HG02678 (cell line): ENCODE results near the gene CYP4F22.
"Not testable (repeated sequence)": the region's sequence is repeated elsewhere in the genome, so short reads cannot be mapped to it uniquely, and the experiment has no call there.

ENCODE experiments used
- ATAC-seq: cut with Tn5 transposase; IDR thresholded peaks from one replicate; pipeline ENCODE4 v1.9.1; 2021; ENCODE audit warnings: mild to moderate bottlenecking, moderate library complexity; ENCODE audit not compliant: unreplicated experiment

Gene CYP4F22

GRCh38 chr19:15488489-15489226 is 19.7 kb upstream of the CYP4F22 start:
- no peak for ATAC-seq

DNA sequence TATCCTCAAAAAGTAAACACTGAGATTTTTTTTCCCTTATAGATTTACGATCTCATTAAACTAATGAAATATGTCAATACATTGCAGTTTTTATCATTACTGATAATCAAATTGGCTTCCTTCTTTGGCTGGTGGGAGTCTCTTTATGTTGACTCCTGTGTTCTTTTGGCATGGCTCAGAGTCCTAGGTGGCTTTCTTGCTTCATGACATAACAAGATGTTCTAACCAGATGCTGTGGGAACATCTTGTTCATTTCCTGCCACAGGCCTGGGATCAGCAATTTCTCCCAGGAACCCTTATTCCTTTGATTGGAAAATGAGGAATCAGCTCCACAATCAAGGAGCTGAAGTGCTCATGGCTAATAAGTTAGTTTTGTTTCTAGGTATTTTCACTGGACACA is 13.2 kb upstream of the CYP4F22 start:
- no peak for ATAC-seq

GRCh38 chr19:15498156-15498858 is 10.0 kb upstream of the CYP4F22 start:
- no peak for ATAC-seq

- no peak for ATAC-seq
Observed at GRCh38 chr19:15498910-15499309, 9.4 kb upstream of the CYP4F22 start.

- no peak for ATAC-seq
Observed at GRCh38 chr19:15501596-15501995, 6.7 kb upstream of the CYP4F22 start.

DNA sequence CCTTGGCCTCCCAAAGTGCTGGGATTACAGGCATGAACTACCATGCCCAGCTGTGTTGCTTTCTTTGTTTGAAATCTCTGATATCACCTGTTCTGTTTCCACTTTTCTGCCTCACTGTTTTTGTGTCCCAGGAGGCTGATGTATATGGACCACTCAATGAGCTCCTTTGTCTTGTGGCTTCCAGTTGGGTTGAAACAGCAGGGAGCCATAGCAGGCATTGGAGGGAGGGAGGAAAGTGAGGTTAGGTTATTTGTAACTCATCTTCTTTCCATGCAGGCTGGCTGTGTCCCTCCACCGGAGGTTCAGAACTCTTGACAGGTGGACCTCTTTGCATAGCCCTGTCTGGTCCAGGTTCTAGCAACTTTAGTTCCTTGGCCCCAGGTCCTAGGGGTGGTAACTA is 6.1 kb upstream of the CYP4F22 start:
- no peak for ATAC-seq

DNA sequence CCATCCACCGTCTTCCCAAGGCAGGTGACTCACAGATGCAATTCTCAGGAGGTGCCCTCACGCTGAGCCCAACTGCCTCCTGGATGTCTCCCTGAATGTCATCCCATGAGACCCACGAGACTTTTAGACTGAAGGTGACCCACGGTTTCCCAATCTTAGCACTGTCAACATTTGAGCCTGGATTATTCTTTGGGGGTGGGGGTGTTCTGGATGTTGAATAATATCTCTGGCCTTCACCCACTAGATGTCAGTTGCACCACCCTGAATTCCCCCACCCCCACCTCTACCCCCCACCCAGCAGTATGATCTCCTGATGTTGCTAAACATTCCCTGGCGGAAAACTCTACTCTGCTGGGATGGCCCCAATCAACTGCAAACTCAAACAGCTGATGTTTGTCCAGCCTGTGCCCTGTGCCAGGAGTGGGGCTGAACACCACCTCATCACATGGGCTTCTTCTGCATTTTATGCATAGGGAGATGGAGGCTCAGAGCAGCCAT is 2.2 kb upstream of the CYP4F22 start:
- ATAC-seq: no peak

- no peak for ATAC-seq
Observed at GRCh38 chr19:15507068-15508034, 974 bp upstream of the CYP4F22 start.

- no peak for ATAC-seq
Observed at GRCh38 chr19:15511671-15512424, 3.5 kb downstream of the CYP4F22 start.

DNA sequence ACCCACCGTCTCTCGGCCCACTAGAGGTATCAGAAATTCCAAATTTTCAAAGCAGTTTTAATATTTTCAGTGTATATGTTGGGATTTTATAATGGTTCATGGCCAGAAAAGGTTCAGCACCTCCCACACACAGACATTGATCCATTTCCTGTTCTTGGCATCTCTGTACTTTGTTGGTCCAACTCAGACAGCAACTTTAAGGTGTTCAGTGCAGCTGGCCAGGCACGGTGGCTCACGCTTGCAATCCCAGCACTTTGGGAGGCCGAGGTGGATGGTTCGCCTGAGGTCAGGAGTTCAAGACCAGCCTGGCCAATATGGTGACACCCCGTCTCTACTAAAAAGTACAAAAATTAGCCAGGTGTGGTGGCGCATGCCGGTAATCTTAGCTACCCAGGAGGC is 6.9 kb downstream of the CYP4F22 start:
- ATAC-seq: not testable (repeated sequence)

DNA sequence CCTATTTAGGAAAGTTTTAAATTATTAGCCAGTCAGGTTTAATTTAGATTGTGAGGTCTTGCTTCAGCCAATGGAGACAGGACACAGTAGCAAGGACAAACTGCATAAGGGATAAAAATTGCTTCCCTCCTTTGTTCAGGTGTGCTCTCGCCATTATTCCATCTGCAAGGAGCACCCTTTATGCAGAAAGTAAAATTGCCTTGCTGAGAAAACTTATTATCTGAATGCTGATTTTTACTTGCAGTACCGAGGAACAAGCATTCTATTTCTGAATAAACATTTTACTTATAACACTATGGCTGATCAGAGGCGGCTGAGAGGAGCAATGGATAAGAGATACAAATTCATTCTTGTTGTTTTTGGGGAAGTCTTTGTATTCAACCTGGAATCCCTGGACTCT is 8.0 kb downstream of the CYP4F22 start:
- no peak for ATAC-seq

DNA sequence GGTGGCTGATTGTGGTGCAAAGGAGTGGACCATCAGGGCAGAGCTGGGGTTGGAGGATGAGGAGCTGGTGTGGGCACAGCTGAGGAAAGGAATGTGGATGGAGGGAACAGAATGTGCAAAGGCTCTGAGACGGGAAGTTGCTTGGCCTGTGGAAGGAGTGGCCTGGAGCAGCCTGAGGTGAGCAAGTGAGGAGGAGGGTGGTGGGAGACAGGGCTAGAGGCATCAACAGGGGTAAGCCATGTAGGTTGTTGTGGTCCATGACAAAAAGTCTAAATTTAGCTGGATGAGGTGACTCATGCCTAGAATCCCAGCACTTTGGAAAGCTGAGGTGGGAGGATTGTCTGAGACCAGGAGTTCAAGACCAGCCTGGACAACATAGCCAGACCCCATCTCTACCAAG is 9.5 kb downstream of the CYP4F22 start:
- no peak for ATAC-seq

GRCh38 chr19:15519433-15519976 is 11.2 kb downstream of the CYP4F22 start:
- ATAC-seq: no peak

DNA sequence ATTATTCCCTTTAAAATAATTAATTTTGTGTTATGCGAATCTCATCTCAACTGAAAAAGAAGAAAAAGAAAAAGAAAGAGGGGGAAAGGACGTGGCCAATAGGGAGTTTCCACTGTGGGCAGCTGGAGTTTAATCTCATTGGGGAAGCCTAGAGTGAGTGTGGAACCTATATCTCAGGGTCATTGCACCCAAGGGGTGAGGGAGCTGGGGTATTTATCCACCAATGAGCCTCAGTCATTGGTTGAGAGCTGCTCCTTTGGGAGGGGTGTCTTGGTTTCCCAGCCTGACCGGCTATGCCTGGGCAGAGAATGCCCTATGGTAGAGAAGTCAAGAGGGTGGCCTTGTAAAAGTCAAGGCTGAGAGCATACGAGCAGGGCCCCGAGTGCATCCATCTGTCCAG is 16.5 kb downstream of the CYP4F22 start:
- ATAC-seq: no peak

GRCh38 chr19:15525291-15525690 is 17.0 kb downstream of the CYP4F22 start:
- ATAC-seq: no peak

- ATAC-seq: no peak
Observed at GRCh38 chr19:15526408-15526807, 18.1 kb downstream of the CYP4F22 start.

GRCh38 chr19:15527705-15528104 is 19.4 kb downstream of the CYP4F22 start:
- no peak for ATAC-seq

DNA sequence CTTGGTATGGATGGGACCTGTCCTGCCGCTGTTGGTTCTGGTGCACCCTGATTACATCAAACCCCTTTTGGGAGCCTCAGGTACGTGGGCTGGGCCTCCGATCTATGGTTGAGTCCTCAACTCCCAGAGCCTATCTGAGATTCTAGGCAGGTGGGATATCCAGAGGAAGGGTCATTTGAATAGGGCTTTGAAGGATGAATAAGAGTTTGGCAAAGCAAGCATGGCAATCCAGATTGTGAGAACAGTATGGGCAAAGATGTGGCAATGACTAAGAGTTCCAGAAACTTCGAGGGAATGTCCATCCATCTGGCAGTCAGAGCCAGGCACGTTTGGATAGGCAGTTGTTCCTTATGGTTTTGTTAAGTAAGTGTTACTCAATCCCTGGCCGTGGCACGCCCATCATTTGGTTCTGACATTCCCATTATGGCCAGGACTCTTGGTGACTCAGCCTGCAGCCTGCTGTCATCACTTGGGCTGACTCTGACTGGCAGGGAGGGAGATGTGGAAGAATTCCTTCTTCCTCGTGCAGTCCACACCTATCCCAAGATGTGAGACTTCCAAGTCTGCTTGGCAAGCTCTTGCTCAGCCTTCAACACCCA is 21.5 kb downstream of the CYP4F22 start:
- no peak for ATAC-seq

- no peak for ATAC-seq
Observed at GRCh38 chr19:15532779-15533521, 24.6 kb downstream of the CYP4F22 start.
